Measurements from ENCODE around the gene PCCA. TPM values are rescaled to one million over a fixed set of nuclear protein-coding genes. Genes with fewer than 3 reads are reported as not detected.
A peak's percentile ranks its signal among the peaks of the same experiment; 100 is the strongest.

PCCA gene
- polyA plus RNA-seq, 2 of the 4 experiments (the other 2 are of a cell fraction): 13.2 to 13.7 TPM

DNA sequence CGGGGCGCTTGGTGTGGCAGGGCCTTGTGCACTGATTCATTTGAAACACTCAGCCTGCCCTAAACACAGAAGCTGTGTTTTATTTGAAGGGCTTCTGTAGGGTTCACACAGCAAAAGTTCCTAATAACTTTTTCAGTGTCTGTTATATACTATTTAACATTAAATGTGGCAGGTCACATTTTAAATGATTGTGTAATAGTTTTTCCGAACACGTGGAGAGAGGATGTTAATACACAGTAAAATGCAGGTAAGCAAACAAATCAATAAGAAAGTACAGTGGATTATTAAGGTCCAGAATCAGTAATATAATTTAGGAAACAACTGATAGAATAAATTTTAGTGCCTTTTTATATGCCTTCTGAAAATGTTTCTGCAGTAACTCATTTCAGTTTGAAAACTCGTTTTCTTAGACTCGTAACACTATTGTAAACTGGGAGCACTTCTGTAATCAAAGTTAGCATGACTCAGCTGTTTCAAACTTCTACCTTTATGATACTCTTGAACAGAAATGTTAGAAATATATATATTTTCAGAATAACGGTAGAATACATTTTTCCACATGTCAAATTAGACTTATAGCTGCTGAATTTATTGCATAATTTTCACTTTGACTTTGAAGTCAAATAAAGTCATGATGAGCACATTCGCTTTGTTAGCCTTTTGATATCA is 429.6 kb downstream of the PCCA start:
- CTCF ChIA-PET: interaction anchor here (0.6 kb wide), 1 partner anchor 476 kb away, joined by 3 read pairs; no protein-coding TSS in a partner anchor
- no peak for DNase-seq (ENCODE audit: low read depth in 1 of 2, low spot score in 1 of 2)
- Histone ChIP-seq H3K4me2 (no peak overlapping the region), H3K4me3 (no peak overlapping the region), H3K4me1 (peaks cover 38% of the 10 kb centered on the region), H3K27ac (peak overlapping the region in 1 of 2 experiments; percentile 86; a peak in 2 of 6 replicates), H3K9me3 (no peaks in the 10 kb centered on the region)
- POLR2A ChIA-PET: no interaction called here
- FAIRE-seq: no peak
- 88% methylated on average over 8 of the region's 8 CpGs for WGBS (ENCODE audit: missing lambda C conversion rate)
- TF ChIP-seq, protein P1, sequence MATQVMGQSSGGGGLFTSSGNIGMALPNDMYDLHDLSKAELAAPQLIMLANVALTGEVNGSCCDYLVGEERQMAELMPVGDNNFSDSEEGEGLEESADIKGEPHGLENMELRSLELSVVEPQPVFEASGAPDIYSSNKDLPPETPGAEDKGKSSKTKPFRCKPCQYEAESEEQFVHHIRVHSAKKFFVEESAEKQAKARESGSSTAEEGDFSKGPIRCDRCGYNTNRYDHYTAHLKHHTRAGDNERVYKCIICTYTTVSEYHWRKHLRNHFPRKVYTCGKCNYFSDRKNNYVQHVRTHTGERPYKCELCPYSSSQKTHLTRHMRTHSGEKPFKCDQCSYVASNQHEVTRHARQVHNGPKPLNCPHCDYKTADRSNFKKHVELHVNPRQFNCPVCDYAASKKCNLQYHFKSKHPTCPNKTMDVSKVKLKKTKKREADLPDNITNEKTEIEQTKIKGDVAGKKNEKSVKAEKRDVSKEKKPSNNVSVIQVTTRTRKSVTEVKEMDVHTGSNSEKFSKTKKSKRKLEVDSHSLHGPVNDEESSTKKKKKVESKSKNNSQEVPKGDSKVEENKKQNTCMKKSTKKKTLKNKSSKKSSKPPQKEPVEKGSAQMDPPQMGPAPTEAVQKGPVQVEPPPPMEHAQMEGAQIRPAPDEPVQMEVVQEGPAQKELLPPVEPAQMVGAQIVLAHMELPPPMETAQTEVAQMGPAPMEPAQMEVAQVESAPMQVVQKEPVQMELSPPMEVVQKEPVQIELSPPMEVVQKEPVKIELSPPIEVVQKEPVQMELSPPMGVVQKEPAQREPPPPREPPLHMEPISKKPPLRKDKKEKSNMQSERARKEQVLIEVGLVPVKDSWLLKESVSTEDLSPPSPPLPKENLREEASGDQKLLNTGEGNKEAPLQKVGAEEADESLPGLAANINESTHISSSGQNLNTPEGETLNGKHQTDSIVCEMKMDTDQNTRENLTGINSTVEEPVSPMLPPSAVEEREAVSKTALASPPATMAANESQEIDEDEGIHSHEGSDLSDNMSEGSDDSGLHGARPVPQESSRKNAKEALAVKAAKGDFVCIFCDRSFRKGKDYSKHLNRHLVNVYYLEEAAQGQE (IDR thresholded peaks at IDR 0.05): no peak
- no peak for TF ChIP-seq HEYL (CRISPR knock-in tag; IDR thresholded peaks at IDR 0.05)
- TF ChIP-seq MAZ (IDR thresholded peaks at IDR 0.05; ENCODE audit: borderline replicate concordance, low read depth, low read length): no peak
- TF ChIP-seq JUN (IDR thresholded peaks at IDR 0.05): no peak
- no peak for TF ChIP-seq NR3C1 (IDR thresholded peaks at IDR 0.05)
- no peak for TF ChIP-seq PHF8 (IDR thresholded peaks at IDR 0.05; ENCODE audit: borderline replicate concordance, low read depth)
- TF ChIP-seq MAFK (IDR thresholded peaks at IDR 0.05; ENCODE audit: partially characterized antibody): peak; percentile 36
- peak; percentile 48; the same call in 1 of the 2 replicates for TF ChIP-seq NFE2L2 (conservative IDR thresholded peaks at IDR 0.05; ENCODE audit: low read length)
- no peak for TF ChIP-seq NPAS2 (CRISPR knock-in tag; IDR thresholded peaks at IDR 0.05; ENCODE audit: borderline replicate concordance)
- no peak for ATAC-seq

DNA sequence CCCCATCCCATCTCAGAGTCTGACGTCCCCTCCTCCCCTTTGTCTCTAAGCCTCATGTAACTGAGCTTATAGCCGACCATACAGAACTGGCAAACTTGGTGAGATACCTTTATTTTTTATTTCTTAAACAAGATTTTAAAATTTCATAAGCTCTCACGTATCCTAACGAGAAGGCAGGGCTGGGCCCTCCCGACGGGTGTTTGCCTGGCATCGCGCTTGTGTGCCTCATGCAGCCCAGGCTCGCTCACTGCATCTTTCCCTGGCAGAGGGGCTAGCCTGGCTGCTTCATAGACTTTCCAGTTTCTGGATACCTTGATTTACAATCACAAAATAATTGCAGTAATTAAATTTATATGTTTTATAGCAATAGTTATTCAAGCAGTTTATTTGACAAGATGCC is 430.7 kb downstream of the PCCA start:
- Histone ChIP-seq H3K4me3 (no peak overlapping the region), H3K9me3 (no peaks in the 10 kb centered on the region), H3K27ac (no peak overlapping the region), H3K4me2 (no peak overlapping the region), H3K4me1 (peaks cover 27% of the 10 kb centered on the region)
- POLR2A ChIA-PET: no interaction called here
- WGBS (ENCODE audit: missing lambda C conversion rate): 93% methylated on average over 9 of the region's 9 CpGs
- CTCF ChIA-PET: no interaction called here
- DNase-seq (ENCODE audit: low read depth in 1 of 2, low spot score in 1 of 2) (no peak), ATAC-seq (no peak), FAIRE-seq (no peak)
- TF ChIP-seq EHMT2 (IDR thresholded peaks at IDR 0.05; ENCODE audit: low read depth) (no peak), FOSB (CRISPR knock-in tag; IDR thresholded peaks at IDR 0.05) (no peak), ZNF302 (CRISPR knock-in tag; IDR thresholded peaks at IDR 0.05) (no peak), SMC3 (IDR thresholded peaks at IDR 0.05) (no peak), TFCP2L1 (CRISPR knock-in tag; IDR thresholded peaks at IDR 0.05) (no peak)
- TF ChIP-seq, protein P2, sequence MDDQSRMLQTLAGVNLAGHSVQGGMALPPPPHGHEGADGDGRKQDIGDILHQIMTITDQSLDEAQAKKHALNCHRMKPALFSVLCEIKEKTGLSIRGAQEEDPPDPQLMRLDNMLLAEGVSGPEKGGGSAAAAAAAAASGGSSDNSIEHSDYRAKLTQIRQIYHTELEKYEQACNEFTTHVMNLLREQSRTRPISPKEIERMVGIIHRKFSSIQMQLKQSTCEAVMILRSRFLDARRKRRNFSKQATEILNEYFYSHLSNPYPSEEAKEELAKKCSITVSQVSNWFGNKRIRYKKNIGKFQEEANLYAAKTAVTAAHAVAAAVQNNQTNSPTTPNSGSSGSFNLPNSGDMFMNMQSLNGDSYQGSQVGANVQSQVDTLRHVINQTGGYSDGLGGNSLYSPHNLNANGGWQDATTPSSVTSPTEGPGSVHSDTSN (IDR thresholded peaks at IDR 0.05): no peak
- TF ChIP-seq, protein P3, sequence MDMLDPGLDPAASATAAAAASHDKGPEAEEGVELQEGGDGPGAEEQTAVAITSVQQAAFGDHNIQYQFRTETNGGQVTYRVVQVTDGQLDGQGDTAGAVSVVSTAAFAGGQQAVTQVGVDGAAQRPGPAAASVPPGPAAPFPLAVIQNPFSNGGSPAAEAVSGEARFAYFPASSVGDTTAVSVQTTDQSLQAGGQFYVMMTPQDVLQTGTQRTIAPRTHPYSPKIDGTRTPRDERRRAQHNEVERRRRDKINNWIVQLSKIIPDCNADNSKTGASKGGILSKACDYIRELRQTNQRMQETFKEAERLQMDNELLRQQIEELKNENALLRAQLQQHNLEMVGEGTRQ (IDR thresholded peaks at IDR 0.05): no peak

Data from A549 (cell line).